ENCODE data around the gene CP. TPM values are rescaled to one million over a fixed set of nuclear protein-coding genes. Genes with fewer than 3 reads are reported as not detected.
A peak's percentile ranks its signal among the peaks of the same experiment; 100 is the strongest.

Gene CP
- total and polyA plus RNA-seq, 4 donors: 565 to 1,748 (median 1,277) TPM

- H3K9me3 ChIP-seq (ENCODE audit: control insufficient read depth in 4 of 4, low read length in 3 of 4): no peaks in the 10 kb centered on the region
Measured at GRCh38 chr3:149199474-149199873, 22.2 kb downstream of the CP start.

GRCh38 chr3:149198611-149199010, 23.0 kb downstream of the CP start:
- WGBS: 79% methylated on average over 7 of the region's 7 CpGs
- H3K4me3 ChIP-seq (ENCODE audit: low read depth in 1 of 3, low read length in 3 of 3): no peak overlapping the region
- no peak overlapping the region for H3K27ac ChIP-seq (ENCODE audit: low read depth in 1 of 2, low read length in 2 of 2)
- TF ChIP-seq TAF1 (conservative IDR thresholded peaks at IDR 0.05) (no peak), YY1 (IDR thresholded peaks at IDR 0.05) (no peak), FOXA2 (IDR thresholded peaks at IDR 0.05) (no peak), HNF4A (conservative IDR thresholded peaks at IDR 0.05) (no peak), HNF4G (IDR thresholded peaks at IDR 0.05) (no peak), JUND (IDR thresholded peaks at IDR 0.05) (no peak)
- TF ChIP-seq, protein P1, sequence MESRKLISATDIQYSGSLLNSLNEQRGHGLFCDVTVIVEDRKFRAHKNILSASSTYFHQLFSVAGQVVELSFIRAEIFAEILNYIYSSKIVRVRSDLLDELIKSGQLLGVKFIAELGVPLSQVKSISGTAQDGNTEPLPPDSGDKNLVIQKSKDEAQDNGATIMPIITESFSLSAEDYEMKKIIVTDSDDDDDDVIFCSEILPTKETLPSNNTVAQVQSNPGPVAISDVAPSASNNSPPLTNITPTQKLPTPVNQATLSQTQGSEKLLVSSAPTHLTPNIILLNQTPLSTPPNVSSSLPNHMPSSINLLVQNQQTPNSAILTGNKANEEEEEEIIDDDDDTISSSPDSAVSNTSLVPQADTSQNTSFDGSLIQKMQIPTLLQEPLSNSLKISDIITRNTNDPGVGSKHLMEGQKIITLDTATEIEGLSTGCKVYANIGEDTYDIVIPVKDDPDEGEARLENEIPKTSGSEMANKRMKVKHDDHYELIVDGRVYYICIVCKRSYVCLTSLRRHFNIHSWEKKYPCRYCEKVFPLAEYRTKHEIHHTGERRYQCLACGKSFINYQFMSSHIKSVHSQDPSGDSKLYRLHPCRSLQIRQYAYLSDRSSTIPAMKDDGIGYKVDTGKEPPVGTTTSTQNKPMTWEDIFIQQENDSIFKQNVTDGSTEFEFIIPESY (IDR thresholded peaks at IDR 0.05): no peak
- TF ChIP-seq, protein P2, sequence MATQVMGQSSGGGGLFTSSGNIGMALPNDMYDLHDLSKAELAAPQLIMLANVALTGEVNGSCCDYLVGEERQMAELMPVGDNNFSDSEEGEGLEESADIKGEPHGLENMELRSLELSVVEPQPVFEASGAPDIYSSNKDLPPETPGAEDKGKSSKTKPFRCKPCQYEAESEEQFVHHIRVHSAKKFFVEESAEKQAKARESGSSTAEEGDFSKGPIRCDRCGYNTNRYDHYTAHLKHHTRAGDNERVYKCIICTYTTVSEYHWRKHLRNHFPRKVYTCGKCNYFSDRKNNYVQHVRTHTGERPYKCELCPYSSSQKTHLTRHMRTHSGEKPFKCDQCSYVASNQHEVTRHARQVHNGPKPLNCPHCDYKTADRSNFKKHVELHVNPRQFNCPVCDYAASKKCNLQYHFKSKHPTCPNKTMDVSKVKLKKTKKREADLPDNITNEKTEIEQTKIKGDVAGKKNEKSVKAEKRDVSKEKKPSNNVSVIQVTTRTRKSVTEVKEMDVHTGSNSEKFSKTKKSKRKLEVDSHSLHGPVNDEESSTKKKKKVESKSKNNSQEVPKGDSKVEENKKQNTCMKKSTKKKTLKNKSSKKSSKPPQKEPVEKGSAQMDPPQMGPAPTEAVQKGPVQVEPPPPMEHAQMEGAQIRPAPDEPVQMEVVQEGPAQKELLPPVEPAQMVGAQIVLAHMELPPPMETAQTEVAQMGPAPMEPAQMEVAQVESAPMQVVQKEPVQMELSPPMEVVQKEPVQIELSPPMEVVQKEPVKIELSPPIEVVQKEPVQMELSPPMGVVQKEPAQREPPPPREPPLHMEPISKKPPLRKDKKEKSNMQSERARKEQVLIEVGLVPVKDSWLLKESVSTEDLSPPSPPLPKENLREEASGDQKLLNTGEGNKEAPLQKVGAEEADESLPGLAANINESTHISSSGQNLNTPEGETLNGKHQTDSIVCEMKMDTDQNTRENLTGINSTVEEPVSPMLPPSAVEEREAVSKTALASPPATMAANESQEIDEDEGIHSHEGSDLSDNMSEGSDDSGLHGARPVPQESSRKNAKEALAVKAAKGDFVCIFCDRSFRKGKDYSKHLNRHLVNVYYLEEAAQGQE (IDR thresholded peaks at IDR 0.05): no peak
- TF ChIP-seq, protein P3, sequence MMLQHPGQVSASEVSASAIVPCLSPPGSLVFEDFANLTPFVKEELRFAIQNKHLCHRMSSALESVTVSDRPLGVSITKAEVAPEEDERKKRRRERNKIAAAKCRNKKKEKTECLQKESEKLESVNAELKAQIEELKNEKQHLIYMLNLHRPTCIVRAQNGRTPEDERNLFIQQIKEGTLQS (IDR thresholded peaks at IDR 0.05): no peak
- DNase-seq (ENCODE audit: low spot score): no peak
- H3K36me3 ChIP-seq (ENCODE audit: control insufficient read depth in 4 of 4, insufficient read depth in 3 of 4, low read depth in 1 of 4, low read length in 3 of 4): peaks cover 6 to 56% (median 50%) of the 10 kb centered on the region in 4 donors
- H3K9ac ChIP-seq (ENCODE audit: low read depth in 1 of 2, low read length in 2 of 2): no peak overlapping the region
- H3K4me1 ChIP-seq (ENCODE audit: control insufficient read depth in 4 of 4, insufficient read depth in 4 of 4, low read length in 3 of 4): peaks cover 0 to 3% (median under 1%) of the 10 kb centered on the region in 4 donors
- H3K9me3 ChIP-seq (ENCODE audit: control insufficient read depth in 4 of 4, low read length in 3 of 4): no peaks in the 10 kb centered on the region
- no peaks in the 10 kb centered on the region for H3K27me3 ChIP-seq (ENCODE audit: control insufficient read depth in 4 of 4, insufficient read depth in 4 of 4, low read length in 3 of 4)

More at GRCh38 chr3:149199474-149199873, 22.2 kb downstream of the CP start:
- no peak overlapping the region for H3K9ac ChIP-seq (ENCODE audit: low read depth in 1 of 2, low read length in 2 of 2)
- H3K4me1 ChIP-seq (ENCODE audit: control insufficient read depth in 4 of 4, insufficient read depth in 4 of 4, low read length in 3 of 4): peaks cover 0 to 4% (median 2%) of the 10 kb centered on the region in 4 donors
- H3K27ac ChIP-seq (ENCODE audit: low read depth in 1 of 2, low read length in 2 of 2): peak overlapping the region in 1 of 2 donors; percentile 40
- H3K36me3 ChIP-seq (ENCODE audit: control insufficient read depth in 4 of 4, insufficient read depth in 3 of 4, low read depth in 1 of 4, low read length in 3 of 4): peaks cover 8 to 62% (median 56%) of the 10 kb centered on the region in 4 donors
- TF ChIP-seq EGR1 (IDR thresholded peaks at IDR 0.05; ENCODE audit: low read depth in 2 of 2) (no peak), HNF4G (IDR thresholded peaks at IDR 0.05) (no peak)
- TF ChIP-seq, protein P4, sequence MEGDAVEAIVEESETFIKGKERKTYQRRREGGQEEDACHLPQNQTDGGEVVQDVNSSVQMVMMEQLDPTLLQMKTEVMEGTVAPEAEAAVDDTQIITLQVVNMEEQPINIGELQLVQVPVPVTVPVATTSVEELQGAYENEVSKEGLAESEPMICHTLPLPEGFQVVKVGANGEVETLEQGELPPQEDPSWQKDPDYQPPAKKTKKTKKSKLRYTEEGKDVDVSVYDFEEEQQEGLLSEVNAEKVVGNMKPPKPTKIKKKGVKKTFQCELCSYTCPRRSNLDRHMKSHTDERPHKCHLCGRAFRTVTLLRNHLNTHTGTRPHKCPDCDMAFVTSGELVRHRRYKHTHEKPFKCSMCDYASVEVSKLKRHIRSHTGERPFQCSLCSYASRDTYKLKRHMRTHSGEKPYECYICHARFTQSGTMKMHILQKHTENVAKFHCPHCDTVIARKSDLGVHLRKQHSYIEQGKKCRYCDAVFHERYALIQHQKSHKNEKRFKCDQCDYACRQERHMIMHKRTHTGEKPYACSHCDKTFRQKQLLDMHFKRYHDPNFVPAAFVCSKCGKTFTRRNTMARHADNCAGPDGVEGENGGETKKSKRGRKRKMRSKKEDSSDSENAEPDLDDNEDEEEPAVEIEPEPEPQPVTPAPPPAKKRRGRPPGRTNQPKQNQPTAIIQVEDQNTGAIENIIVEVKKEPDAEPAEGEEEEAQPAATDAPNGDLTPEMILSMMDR (IDR thresholded peaks at IDR 0.05; ENCODE audit: low read depth, low read length, missing input control): no peak
- TF ChIP-seq, protein P1 (IDR thresholded peaks at IDR 0.05): peak; percentile 12
- TF ChIP-seq, protein P3 (IDR thresholded peaks at IDR 0.05): no peak
- no peaks in the 10 kb centered on the region for H3K27me3 ChIP-seq (ENCODE audit: control insufficient read depth in 4 of 4, insufficient read depth in 4 of 4, low read length in 3 of 4)
- DNase-seq (ENCODE audit: low spot score): no peak
- no peak overlapping the region for H3K4me3 ChIP-seq (ENCODE audit: low read depth in 1 of 3, low read length in 3 of 3)
- 54% methylated on average over 4 of the region's 4 CpGs for WGBS

All from liver (tissue), 9 donors.